Stimulated activated CD8-positive, alpha-beta memory T cell treated with anti-CD3 and anti-CD28 coated beads, Interleukin-12 subunit alpha, Interleukin-12 subunit beta, amount 100 ng/mL, for 24 hours (primary cell): Measurements from ENCODE around the gene ZNF146.
"Not testable (repeated sequence)": the region's sequence is repeated elsewhere in the genome, so short reads cannot be mapped to it uniquely, and the experiment has no call there.

Experiments used
- DNase-seq: peaks from one replicate; pipeline ENCODE4 v3.0.0-alpha.2; 2020; ENCODE audit errors: extremely low read depth

The ZNF146 gene

DNA sequence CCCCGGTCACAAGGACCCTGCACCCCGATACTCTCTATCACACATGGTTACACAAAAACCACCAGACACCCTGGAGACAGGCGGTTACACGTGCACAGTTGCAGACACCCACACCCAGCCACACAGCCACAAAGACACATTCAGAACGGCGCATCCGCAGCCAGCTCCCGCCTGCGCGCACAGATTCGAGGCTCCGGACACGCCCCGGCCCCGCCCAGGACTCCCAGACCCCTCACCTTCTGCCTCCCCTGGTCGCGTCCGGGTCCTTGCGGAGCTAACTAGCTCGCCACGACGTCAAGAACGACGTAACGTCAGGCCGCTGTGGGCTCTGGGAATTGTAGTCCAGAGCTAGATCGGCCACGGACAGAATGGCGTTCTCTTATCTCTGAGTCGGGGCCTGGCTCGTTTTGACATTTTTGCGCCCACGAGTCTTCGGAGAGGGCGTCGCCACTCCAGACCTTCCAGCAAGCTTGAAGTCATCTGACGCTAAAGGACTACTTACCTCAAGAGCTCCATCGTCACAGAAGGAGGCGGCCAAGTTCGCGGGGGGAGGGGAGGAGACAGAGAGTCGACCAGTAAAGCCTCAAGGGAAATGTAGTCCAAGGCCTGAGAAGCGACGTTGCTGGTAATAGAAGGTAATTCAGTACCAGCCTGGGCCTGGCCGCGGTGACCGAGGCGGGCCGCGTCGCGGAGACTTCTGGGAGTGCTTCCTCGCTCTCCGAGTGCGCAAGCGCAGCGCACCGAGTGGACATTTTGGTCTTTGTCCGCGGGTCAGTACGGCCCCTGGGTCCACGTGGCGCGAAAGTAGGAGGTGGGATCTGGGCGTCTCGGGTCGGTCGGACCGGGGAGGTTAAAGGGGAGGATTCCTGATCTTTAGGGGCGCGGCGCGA, at the start of gene ZNF146, which contains the start of gene ZNF565:
Gene ZNF146 (plus strand): TSS at position 721 of the 890 bp plus-strand sequence. CDS start 21,335 bp downstream, outside the sequence.
Gene ZNF565 (minus strand): TSS at position 280 of the 890 bp plus-strand sequence. CDS start 12,680 bp downstream, outside the sequence.
- DNase-seq, result peak; percentile 95

DNA sequence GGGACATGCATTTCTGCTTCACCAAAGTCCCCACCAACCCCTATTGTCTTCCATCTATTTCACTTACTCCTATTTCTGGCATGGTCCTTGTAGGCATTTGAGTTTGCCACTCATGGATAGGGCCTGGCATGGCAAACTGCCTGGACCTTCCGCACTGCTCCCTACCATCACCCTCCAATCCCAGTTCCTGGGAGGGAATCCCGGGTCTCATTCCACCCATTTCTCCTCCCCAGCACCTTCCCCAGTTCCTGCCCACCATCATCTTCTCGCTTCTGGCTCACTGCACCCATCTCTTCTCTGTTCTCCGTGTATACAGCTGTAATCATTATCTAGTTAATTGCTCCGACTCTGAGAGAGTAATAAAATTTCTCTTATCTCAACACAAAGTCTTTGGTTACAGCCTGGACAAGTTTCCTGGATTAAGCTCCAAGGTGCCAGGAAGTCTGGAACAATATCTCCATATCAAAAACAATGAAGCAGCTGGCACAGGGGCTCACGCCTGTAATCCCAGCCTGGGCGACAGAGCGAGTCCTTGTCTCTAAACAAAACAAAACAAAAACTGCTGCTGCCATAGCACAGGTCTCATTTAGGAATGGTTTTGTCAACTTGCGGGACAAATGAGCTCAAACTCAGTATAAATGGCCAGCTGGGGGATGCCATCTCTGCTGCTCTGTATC, 45.7 kb upstream of the ZNF146 start:
- DNase-seq, result no peak

DNA sequence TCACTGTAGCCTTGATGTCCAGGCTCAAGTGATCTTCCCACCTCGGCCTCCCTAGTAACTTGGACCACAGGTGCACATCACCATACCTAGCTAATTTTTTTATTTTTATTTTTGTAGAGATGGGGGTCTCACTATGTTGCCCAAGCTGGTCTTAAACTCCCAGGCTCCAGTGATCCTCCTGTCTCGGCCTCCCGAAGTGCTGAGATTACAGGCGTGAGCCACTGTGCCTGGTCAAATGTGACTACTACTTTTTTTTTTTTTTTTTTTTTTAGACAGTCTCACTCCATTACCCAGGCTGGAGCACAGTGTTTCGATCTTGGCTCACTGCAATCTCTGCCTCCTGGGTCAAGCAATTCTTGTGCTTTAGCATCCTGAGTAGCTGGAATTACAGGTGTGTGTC, 42.1 kb upstream of the ZNF146 start:
- no peak for DNase-seq

DNA sequence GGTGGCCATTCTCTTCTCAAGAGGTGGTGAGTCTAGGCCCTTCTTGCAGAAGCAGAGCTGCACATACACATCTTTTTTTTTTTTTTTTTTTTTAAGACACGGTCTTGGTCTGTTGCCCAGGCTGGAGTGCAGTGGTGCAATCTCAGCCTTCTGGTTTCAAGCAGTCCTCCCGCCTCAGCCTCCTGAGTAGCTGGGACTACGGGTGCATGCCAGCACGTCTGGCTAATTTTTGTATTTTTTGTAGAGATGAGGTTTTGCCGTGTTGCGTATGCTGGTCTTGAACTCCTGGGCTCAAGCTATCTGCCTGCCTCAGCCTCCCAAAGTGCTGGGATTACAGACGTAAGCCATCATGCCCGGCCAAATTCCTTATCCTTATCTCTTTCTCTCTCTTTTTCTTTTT, 41.1 kb upstream of the ZNF146 start:
- not testable (repeated sequence) for DNase-seq

DNA sequence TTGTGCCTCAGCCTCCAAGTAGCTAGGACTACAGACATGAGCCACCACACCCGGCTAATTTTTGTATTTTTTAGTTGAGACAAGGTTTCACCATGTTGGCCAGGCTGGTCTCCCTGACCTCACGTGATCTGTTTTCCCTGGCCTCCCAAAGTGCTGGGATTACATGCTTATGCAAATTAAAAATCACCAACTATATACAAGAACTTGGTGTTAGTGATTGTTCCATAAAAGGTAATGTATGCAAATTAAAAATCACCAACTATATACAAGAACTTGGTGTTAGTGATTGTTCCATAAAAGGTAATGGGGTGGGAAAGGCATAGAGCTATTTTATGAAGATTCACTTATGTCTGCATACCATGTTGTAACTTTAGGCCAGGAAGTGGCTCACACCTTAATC, 35.8 kb upstream of the ZNF146 start:
- not testable (repeated sequence) for DNase-seq

DNA sequence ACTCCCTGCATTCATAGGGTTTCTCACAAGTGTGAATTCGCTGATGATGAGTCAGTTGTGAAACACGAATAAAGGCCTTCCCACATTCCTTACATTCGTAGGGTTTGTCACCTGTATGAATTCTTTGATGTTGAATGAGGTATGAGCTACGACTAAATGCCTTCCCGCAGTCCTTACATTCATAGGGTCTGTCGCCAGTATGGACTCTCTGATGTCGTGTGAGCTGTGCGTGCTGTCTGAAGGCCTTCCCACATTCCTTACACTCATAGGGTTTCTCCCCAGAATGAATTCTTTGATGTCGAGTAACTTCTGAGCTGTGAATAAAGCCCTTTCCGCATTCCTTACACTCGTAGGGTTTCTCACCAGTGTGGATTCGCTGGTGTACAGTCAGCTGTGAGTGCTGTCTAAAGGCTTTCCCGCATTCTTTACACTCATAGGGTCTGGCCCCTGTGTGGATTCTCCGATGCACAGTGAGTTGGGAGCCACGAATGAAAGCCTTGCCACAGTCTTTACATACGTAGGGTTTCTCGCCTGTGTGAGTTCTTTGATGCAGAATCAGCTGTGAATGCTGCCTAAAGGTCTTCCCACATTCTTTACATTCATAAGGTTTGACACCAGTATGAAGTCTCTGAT, 32.2 kb upstream of the ZNF146 start:
- no peak for DNase-seq

DNA sequence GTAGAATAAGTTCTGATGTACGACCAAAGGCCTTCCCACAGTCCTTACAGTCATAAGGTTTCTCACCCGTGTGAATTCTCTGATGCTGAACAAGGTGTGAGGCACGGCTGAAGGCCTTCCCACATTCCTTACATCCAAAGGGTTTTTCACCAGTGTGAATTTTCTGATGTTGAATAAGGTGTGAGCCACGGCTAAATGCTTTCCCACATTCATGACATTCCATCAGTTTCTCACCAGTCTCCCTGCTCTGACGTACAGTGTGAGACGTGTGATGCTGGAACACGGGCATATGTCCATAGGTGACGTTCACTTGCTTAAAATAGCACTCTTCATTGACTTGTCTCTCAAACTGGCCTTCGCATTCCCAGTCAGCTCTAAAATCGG, 31.7 kb upstream of the ZNF146 start:
- no peak for DNase-seq

DNA sequence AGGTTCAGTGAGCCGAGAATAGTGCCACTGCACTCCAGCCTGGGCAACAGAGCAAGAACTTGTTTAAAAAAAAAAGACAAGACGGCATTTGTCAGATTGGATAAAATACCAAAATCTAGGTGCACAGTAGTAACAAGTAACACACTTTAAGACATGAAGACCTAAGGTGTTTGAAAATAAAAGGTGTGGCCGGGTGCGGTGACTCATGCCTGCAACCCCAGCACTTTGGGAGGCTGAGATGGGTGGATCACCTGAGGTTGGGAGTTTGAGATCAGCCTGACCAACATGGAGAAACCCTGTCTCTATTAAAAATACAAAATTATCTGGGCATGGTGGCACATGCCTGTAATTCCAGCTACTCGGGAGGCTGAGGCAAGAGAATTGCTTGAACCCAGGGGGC, 28.2 kb upstream of the ZNF146 start:
- DNase-seq, result not testable (repeated sequence)

DNA sequence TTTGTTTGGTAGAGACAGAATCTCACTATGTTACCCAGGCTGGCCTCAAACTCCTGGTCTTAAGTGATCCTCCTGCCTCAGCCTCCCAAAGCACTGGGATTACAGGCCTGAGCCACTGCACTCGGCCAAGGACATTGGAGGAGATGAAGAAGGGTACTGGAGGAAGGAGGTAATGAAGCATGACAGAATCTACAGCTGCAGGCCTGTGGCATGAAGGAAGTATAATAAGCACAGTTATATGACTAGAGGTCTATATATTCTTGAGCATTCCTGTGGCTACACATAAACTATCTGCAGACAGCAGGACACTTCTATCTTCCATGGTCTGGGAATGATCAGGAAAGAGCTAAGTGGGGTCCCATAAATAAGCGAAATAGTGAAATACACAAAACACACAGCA, 18.7 kb upstream of the ZNF146 start:
- DNase-seq, result no peak

DNA sequence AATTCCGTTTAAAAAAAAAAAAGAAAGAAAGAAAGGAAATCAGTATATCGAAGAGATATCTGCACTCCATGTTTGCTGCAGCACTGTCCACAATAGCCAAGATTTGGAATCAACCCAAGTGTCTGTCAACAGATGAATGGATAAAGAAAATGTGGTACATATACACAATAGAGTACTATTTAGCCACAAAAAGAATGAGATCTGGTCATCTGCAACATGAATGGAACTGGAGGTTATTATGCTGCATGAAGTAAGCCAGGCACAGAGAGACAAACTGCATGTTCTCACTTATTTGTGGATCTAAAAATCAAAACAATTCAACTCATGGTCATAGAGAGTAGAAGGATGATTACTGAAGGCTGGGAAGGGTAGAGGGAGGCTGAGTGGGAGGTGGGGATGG, 16.8 kb upstream of the ZNF146 start:
- no peak for DNase-seq

DNA sequence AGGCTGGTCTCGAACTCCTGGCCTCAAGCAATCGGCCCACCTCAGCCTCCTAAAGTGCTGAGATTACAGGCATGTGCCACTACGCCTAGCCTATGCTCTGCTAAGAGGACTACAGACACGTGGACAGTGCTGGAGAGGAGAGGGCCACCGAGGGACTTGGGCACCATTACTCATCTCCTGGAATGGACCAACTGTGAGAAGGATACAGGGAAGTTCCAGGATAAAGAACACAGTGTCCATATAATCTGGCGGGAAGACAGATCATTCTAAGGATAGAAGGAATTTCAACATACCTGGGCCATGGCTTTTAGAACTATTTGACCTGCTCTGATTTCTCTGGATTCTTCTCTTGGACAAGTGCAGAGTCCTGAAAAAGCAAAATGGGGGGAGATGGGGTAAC, 13.2 kb upstream of the ZNF146 start:
- no peak for DNase-seq

DNA sequence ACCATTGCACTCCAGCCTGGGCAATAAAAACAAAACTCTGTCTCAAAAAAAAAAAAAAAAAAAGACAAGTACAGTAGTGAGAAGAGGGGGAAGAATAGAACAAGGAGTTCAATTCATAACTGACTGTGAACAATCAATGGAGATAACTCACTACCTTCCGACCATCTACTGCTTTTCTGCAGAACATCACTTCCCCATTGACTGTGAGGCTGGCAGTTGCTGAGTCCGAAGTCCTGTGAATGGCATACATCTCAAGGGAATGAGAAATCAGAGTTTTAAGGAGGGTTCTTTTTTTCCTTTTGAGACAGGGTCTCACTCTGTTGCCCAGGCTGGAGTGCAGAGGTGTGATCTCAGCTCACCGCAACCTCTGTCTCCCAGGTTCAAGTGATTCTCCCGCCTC, 11.6 kb upstream of the ZNF146 start:
- no peak for DNase-seq

DNA sequence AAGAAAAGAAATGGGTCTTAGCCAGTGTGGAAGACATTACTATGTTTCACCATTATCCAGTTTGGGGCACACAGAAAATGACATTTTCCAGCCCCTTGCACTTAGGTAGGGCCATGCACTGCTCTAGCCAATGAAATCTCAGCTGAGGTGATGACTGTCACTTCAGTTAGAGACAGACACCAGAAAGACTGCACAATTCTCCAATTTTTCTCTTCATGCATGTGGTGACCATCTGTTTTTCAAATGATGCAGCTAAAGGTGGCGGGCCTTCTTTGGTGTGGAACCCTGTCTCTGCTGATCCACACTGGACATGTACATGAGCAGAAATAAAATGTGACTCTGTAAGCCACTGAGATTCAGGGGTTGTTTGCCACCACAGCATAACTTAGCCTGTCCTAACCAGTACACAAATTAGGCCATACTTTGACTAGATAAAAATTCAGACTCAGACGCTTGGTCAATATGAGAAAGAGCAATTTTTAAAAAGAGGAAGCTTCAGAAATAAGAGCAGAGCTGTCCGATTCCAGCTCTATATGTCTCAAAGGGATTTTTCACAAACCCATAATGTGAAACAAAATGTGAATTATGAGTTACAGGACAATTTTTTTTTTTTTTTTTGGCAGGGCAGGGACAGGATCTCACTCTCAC, 7.2 kb upstream of the ZNF146 start:
- no peak for DNase-seq

DNA sequence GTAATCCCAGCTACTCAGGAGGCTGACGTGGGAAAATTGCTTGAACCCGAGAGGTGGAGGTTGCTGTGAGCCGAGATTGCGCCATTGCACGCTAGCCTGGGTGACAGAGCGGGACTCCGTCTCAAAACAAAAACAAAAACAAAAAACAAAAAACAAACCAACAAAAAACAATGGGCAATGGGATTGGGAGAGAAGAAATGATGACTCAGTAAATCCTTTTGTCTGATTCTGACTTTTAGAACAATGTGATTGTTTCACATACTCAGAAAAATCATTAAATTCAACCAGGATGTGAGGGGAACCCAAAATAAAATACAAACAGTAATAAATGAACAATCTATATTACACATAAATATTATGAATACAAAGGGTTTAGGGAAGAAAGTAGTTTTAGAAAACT, 5.5 kb upstream of the ZNF146 start:
- DNase-seq, result no peak

DNA sequence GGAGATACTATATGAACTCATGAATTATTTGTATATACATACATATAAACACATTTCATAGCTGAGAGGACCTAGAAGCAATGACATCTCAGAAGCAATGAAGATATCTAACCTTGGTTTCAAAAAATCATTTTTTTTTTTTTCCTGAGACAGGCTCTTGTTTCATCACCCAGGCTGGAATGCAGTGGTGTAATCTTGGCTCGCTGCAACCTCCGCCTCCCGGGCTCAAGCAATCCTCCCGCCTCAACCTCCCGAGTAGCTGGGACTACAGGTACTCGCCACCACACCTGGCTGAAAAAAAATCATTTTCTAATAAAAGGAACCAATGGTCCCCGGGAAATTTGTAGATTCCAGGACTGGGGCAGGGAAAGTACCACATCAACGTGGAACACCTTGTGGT, 4.4 kb upstream of the ZNF146 start:
- DNase-seq, result no peak

DNA sequence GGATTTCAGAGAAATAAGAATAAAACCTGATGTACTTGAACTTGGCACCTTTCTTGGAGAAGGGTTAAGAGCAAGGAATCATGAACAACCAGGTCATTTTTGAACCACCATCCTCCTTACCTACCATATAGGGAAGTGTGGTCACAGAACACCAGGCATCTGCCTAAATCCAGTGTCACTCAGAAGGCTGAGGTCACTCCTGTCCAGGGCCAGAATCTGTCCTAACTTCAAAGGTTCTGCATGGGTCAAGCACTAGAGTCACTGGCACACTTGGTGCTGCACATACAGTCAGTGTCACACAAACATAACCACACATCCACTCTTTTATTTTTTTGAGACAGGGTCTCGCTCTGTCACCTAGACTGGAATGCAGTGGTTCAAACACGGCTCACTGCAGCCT, 2.0 kb upstream of the ZNF146 start:
- DNase-seq, result no peak

DNA sequence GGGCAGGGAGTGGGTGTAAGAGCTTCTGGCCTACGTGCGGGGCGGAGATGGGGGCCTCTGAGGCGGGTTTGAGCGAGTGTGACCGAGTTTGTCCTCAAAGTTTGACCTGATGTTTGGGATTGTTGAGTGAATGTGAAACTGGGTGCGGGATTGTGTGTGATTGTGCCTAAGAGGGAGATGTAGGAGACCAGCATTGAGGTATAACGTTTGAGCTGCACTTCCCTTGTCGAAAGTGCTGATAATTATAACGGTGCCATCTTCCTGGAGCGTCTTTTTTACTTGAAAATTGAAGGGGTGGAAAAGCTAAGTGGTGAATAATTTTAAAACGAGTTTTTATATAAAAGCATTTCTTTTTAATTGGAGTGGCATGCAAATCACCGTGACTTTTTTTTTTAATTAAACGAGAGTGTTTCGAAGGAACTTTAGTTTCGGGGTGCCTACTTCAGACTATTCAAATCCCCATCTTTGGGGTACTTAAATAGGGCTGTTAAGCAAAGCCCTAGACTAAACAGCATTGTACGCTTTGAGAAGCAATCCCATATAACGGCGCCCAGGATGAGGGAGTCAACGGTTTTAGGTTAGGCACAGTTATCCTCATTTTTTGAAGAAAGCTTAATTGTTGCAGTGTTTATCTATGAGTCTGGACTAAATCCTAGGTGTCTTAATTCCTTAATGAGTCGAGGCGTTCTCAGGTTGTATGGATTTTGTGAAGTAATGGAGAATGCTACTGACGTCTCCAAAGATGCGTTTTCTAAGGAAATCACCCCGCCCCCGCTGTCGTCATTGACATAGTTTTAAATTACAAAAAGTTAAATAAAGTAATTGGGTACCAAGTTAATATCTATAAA, 594 bp downstream of the ZNF146 start:
- DNase-seq, result no peak

DNA sequence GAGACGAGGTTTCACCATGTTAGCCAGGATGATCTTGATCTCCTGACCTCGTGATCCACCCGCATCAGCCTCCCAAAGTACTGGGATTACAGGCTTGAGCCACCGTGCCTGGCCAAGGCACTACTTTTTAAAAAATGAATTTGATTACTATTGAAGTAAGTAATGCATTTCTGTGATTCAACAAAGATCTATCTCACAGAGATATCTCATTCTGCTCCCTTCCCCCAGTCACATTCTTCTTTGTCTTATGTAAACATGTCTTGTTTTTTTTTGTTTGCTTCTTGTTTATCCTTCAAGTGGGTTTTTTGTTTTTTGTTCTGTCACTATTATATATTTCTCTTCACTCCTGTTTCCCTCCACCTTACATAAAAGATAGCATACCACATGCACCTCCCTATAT, 6.6 kb downstream of the ZNF146 start:
- no peak for DNase-seq

DNA sequence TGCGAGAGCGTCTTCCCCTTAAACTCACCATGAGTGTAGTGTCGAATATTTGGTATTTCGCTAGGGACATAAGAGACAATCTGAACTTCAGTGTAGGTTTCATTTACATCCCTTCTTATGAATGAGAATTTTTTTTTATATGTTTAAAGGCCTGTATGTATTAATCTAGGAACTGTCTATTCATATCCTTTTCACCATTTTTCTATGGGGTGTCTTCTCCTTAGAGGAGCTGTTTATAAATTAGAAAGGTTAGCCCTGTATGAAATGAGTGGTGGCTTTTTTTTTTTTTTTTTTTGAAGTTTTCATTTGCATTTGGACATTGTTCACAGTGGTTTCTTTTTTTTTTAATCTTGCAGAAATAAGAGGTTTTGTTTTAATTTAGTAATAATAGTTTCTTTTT, 7.6 kb downstream of the ZNF146 start:
- no peak for DNase-seq

DNA sequence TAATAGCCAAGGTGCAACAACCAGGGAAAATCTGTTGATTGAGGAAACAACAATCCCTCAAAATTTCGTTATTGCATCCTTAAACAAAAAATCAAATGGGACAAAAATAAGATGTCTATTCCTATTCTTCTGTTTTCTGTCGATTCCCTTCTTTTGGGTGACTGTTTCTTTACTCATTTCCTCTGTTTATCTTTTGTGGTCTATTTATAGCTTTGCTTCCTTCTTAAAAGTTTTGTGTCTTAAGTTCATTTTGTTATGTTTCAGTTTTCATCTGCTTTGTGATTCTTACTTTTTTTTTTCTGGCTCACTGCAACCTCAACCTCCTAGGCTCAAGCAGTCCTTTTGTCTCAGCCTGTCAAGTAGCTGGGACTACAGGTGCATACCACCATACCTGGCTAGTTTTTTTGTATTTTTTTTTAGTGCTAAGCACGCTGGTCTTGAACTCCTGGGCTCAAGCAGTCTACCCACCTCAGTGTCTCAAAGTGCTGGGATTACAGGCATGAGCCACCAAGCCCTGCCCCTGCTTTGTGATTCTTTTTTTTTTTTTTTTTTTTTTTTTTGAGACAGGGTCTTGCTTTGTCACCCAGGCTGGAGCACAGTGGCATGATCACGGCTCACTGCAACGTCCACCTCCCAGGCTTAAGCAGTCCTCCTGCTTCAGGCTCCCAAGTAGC, 10.4 kb downstream of the ZNF146 start:
- no peak for DNase-seq

DNA sequence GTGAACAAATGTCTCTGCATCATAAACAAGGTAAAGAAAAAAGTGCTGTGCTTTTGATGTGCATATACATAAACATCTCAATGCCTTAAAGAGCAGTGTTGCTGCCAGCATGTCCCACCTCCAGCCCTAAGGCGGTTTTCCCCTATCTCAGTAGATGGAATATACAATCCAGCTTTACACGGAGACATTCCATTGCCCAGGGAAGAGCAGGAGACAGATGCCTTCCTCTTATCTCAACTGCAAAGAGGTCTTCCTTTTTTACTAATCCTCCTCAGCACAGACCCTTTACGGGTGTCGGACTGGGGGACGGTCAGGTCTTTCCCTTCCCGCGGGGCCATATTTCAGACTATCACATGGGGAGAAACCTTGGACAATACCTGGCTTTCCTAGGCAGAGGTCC, 18.7 kb downstream of the ZNF146 start:
- not testable (repeated sequence) for DNase-seq
